ENCODE measurements around the gene KLHL35.

DNA sequence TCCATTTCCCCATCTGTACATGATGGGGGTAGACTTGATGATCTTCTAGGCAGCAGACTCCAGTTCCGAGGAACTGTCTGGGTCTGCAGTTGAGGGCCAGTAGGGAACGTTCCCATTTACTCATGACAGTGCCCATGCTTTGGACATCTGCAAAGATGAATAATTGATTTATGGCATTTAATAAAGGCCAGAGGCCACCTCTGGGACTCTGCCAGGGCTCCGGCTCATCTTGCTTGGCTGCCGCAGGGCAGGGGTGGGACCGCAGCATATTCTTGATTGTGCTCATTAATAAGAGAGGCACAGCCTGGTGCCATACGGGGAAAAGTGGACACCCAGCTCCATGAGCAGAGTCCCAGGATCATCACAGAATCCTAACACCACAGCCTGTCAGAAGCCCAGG, 28.1 kb upstream of the KLHL35 start:
- TF ChIP-seq, protein P1, sequence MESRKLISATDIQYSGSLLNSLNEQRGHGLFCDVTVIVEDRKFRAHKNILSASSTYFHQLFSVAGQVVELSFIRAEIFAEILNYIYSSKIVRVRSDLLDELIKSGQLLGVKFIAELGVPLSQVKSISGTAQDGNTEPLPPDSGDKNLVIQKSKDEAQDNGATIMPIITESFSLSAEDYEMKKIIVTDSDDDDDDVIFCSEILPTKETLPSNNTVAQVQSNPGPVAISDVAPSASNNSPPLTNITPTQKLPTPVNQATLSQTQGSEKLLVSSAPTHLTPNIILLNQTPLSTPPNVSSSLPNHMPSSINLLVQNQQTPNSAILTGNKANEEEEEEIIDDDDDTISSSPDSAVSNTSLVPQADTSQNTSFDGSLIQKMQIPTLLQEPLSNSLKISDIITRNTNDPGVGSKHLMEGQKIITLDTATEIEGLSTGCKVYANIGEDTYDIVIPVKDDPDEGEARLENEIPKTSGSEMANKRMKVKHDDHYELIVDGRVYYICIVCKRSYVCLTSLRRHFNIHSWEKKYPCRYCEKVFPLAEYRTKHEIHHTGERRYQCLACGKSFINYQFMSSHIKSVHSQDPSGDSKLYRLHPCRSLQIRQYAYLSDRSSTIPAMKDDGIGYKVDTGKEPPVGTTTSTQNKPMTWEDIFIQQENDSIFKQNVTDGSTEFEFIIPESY (IDR thresholded peaks at IDR 0.05), result no peak
- no peak for TF ChIP-seq HNF4A (conservative IDR thresholded peaks at IDR 0.05)
- no peak for TF ChIP-seq CTCF (IDR thresholded peaks at IDR 0.05; ENCODE audit: low read depth, low read length, missing input control)
- TF ChIP-seq RAD21 (IDR thresholded peaks at IDR 0.05), result no peak
- TF ChIP-seq YY1 (IDR thresholded peaks at IDR 0.05), result no peak
- TF ChIP-seq FOXA1 (IDR thresholded peaks at IDR 0.05), result no peak
- TF ChIP-seq RXRA (IDR thresholded peaks at IDR 0.05), result no peak
- TF ChIP-seq SP1 (IDR thresholded peaks at IDR 0.05), result no peak
- no peak for TF ChIP-seq TAF1 (conservative IDR thresholded peaks at IDR 0.05)
- TF ChIP-seq GABPA (IDR thresholded peaks at IDR 0.05 in 1 of 2, conservative IDR thresholded peaks at IDR 0.05 in 1 of 2), result no peak
- TF ChIP-seq, protein P2, sequence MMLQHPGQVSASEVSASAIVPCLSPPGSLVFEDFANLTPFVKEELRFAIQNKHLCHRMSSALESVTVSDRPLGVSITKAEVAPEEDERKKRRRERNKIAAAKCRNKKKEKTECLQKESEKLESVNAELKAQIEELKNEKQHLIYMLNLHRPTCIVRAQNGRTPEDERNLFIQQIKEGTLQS (IDR thresholded peaks at IDR 0.05), result no peak
- TF ChIP-seq REST (IDR thresholded peaks at IDR 0.05), result no peak

All from liver (tissue), 3 donors.